HTR-8/SVneo (cell line): ENCODE measurements around the gene CMSS1.
A peak's percentile ranks its signal among the peaks of the same experiment; 100 is the strongest.

Experiments
- DNase-seq: peaks from one replicate; pipeline ENCODE4 v3.0.0; 2011; ENCODE audit warnings: low spot score, mixed read lengths; ENCODE audit not compliant: insufficient read length
- FAIRE-seq: peaks from 2 replicates; lab custom pipeline; 2011; peaks lifted over from hg19 to GRCh38; lab: Jason Lieb, UNC

Gene CMSS1

DNA sequence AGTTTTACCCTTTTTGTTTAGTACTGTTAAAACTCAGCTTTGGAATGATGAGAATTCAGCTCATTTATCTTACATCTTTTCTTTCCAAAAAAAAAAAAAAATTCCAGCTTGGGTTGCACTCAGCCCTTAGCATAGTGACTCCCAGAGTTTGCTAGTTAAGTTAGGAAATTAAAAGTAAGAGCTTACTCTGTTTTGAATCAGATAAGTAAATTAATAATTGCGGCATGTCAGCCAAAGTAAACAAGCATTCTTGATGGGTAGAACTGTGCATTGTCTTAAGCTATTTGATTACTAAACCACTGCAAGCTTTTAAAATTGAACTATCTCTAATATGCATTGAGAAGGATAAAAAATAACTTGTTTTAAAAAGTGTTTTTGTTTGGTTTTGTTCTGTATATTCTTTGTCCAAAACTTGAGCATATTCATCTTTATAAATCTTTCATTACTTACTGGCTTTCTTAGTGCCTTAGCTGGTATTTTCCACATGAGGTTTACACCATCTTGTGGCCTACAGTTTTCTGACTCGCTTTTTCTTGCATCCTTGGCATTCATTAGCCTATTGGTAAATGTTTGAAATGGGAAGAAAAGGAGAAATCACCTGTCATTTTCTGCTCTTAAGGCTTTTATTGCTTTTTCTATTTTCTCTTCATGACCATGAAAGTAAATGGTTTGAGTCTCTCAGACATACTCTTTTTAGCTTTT lies 189.1 kb downstream of the CMSS1 start:
- DNase-seq: no peak
- FAIRE-seq: no peak

- FAIRE-seq (no peak), DNase-seq (no peak)
Measured at GRCh38 chr3:100007313-100007712, 189.7 kb downstream of the CMSS1 start.

DNA sequence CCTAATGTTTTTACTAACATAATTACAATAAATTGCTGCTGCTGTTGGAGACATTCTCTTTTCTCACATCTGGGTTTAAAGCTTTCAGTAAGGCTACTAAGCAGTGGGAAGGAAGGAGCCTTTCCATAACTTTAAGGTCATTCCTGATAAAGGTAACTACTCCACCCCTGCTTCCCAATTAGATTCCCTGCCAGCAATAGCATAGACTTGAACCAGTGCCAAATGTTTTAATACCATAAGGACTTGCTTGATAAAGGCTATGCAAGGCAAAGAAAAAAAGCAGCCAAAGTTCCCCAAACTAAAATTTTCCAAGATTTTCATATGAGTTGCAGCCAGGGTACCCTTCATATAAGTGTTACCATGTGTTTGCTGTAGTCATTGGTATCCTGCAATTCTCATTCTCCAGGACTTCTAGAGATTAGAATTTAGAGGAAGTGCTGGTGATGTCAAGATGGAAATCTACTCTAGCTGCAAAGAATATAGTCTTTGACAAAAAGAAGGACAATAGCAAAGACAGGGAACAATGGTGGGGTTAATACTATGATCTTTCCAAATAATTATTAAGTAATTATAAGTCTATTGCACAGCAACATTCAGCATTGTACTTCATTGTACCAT lies 190.5 kb downstream of the CMSS1 start:
- no peak for DNase-seq
- FAIRE-seq: no peak

DNA sequence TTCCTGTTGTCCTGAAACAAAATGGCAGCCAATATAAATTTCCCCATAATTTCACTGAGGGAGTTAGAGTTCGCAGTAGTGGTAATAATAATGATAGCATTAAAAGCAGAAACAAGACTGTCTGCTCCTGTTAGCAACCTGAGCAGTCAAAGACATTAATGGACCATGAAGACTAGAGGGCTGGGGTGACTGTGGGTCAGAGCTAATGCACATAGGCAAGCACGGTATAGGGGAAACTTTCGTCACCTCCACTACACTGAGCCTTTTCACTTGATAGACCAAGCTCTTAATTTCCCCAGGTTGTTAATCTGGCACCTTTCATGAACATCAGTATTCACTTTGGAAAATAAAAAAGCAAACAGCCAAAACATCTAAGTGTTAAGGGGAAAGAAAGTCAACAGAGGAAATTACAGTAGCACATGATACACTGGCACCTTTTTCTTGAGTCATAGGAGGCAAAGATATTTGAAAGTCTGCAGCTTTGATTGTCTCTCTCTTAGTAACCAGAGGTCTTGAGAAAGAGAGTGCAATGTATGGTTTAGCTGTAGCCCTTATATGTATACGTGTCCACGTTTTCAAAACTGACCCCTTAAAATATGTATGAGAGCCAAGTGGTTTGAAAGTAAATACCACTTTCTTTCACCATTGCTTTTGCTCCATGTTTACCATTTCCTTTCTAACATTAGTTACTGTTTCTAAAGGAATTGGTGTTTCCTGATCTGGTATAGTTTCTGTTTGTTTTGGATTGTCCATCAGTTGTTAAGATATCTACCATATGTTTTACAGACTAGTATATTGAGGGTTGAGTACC lies 191.8 kb downstream of the CMSS1 start:
- DNase-seq (no peak), FAIRE-seq (peak; percentile 38)

- no peak for FAIRE-seq
- DNase-seq: no peak
Measured at GRCh38 chr3:100010087-100010417, 192.4 kb downstream of the CMSS1 start.

- FAIRE-seq: no peak
- DNase-seq: no peak
Measured at GRCh38 chr3:100018806-100019205, 201.1 kb downstream of the CMSS1 start.

- no peak for FAIRE-seq
- DNase-seq: no peak
Measured at GRCh38 chr3:100019719-100020118, 202.1 kb downstream of the CMSS1 start.

DNA sequence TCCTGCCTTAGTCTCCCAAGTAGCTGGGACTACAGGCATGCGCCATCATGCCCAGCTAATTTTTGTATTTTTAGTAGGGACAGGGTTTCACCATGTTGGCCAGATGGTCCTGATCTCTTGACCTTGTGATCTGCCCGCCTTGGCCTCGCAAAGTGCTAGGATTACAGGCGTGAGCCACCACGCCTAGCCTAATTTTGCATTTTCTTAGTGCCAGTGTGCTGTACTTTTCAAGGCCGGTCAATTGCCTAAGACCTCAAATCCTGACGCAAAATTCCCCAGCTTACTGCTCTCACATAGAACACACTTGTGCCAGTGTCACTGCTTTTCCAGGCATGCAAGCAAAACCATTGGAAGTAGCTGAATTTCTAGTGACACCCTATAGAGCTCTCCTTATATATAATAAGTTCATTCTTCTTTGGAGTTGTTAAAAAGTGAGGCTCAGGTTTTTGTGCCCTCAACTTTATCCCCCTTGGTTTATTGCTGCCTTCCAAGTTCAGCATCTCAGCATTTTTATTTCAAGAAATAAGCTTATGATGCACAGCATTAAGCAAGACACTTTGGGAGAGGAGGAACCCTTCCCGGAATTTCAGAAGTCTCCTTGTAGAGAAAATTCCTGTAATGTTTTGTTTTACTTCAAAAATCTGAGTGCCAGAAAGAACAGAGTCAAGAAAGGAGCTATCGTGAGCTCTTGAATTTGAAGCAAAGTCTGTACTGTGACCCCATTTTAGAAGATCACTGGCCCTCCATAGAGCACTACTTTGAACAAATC lies 203.4 kb downstream of the CMSS1 start:
- DNase-seq: no peak
- no peak for FAIRE-seq

DNA sequence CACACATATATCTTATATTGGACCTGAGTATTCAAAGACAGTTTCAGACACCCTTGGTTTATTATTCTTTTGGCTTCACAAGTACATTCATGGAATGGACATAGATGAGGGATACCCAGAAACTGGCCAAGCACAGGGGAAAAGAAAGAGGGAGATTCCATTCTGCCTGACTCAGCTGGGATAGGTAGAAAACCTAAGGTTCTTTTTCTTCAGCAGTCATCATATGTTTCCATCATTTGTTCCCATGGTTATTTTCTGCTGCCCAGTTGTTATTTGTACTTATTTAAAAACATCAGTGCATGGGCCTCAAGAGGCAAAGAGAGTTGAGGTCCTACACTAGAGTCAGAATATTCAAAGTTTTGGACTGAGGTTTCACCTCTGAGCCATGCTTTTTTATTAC lies 204.8 kb downstream of the CMSS1 start:
- DNase-seq (no peak), FAIRE-seq (no peak)

DNA sequence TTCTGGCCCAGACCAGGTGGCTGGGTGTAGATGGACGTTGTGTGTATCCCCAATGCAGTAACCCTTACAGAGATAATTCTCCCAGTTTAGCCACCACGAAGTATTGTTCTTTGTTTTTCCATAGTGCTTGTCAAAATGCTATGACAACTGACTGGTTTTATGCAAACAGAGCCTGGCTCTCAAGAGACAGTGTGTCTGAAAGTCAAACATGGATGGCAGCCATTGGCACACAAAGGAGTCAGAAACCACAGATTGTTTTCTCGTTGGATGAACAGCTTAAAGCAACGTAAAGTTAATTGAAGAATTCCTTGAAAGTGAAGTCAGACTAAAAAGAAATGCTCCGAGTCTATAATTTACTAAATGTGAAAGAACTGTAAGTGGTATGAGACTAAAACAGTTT lies 205.5 kb downstream of the CMSS1 start:
- FAIRE-seq: no peak

DNA sequence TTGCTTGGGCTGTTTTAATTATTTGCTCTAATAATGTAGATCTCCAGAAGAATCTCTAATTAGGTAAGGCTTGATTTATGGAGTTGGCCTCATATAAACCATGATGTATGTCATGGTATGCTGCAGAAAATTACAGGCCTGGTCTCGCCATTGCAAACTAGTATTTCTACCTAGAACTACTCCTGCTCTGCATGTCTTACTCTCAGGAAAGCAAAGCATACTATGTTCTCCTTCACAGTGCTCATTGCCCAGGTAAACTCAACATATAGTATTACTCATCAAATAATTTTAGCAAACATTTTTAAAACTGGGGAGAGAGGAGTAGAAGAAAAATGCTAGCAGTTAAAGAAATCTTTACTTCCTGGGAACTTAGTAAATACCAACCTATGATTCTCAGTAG lies 205.9 kb downstream of the CMSS1 start:
- DNase-seq: no peak
- no peak for FAIRE-seq

More for the DNA sequence above, 205.5 kb downstream of the CMSS1 start:
- DNase-seq: no peak

DNA sequence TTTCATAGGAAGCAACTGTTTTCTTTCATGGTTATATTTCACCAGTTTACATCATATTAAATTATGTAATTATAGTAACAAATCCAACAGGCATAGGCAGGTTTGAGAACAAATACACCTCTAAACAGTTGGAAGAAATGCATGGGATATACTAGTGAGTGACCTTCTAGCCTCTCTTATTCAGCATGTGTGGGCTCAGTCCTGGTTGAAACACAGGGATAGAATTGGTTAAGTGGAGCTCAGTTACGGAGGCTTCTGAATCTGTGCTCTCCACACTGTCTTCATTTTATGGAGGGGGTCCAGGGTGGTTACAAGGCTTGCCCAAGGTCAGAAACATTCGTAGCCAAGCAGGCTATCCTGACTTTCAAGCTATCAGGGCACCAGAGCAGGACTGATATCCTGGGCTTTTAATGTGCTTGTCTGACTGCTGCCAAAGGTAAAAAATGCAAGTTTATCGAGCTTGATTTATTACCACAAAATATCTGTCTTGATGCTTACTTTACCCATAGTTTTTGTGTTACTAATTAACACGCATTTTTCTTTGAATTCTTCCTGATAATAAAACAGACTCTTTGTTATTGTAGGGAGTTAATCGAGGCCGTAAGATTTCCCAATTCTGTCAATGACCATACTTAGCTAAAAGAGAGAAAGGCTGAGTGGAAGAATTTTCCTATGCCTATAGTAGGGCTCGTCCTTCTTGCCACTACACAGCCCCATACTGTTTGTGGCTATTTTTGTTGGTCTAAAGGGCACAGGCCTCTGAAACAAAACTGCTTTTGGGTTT lies 207.1 kb downstream of the CMSS1 start:
- no peak for FAIRE-seq
- DNase-seq: no peak

DNA sequence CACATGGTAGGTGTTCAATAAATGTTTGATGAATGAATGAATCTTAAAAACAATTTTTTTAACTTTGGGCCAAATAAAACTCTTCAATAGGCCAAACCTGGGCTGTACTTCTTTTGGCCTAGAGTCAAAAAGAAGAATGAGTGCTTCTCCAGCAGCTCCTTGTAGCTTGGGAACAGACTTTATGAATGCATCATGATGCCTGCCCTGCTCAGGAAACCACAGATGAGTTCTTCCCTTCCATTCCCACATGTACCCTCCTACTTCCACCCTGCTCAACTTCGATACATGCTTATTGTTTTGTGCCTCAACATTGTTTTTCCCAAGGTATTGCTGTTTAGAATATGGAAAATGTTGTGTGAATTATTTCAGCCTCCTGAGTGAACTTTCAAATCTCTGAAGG lies 209.7 kb downstream of the CMSS1 start:
- DNase-seq (no peak), FAIRE-seq (no peak)

DNA sequence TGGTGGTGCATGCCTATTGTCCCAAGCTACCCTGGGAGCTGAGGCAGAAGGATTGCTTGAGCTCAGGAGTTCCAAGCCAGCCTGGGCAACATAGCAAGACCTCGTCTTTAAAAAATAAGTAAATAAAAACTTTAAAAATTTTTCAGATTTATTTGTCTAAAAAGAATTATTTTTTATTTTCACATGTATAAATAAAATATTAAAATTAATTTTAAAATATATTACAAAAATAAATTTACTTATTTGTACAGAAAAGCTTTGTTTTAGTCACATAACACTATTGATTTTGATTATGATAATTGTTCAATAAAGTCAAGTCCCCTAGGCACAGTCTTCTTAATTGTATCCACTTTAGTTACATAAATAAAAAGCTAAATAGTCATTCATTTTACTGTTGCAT lies 211.4 kb downstream of the CMSS1 start:
- no peak for FAIRE-seq
- DNase-seq: no peak

- FAIRE-seq: no peak
- DNase-seq: no peak
Measured at GRCh38 chr3:100029689-100030088, 212.0 kb downstream of the CMSS1 start.

- FAIRE-seq (no peak), DNase-seq (no peak)
Measured at GRCh38 chr3:100030346-100030745, 212.7 kb downstream of the CMSS1 start.

DNA sequence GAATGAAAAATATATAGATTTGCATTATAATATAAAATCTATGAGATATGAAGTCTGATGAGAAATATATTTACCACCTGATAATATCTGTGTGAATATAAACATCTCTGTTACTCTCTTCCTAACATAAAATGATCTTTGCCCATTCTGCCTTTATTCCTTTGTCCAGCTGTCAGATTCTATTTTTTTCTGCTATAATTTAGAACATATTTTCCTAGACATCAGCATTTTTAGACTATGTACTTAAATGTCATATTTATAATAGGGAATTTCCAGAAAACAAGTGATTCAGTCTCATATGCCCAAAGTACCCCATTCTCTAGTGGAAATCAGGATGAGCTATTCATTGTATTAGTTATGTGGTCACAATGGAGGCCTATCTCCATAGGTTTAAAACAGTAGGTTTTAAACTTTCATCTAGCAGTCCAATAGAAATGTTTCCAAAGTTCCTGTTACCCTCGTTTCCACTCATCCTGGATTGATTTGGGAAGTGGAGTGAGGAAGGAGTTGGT lies 213.3 kb downstream of the CMSS1 start:
- DNase-seq: no peak
- no peak for FAIRE-seq

DNA sequence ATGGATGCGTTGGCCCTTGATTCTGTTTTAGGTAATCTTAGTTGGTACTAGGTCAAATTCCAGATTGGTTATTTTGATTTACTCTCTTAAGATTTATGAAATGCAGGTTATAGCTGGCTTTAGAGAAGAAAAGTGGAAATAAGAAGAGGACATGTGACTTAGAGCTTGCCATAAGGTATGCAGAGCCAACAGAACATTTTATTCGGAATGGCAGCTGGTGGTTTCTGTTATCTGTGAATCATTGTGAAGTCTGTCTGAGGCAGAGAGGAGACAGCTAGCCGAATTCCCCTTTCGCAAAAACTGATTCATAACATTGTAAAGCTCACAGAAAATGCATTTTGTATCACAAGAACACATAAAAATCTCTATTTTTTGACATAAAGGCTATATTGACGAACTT lies 214.6 kb downstream of the CMSS1 start:
- DNase-seq (no peak), FAIRE-seq (no peak)

DNA sequence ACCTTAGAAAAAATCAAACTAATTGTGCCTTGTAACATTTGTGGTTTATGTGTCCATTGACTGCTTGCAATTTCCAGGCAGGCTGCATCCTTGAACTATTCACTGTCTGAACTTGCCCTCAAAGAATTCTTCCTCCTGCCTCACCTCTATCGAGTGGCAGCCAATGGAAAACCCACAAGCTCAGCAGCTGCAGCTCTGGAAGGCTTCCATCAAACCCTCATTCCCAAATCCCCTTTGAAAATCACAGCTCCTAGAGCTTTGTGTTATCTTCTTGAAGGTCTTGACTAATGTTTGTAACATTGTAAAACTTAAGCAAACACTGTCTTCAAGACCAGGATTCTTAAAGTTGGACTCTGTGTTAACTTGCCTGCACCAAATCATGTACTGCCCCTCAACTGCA lies 215.5 kb downstream of the CMSS1 start:
- FAIRE-seq: peak; percentile 4
- DNase-seq: no peak
